Urinary bladder (tissue), 4 donors: ENCODE data around the gene OSBPL7. TPM values are rescaled to one million over a fixed set of nuclear protein-coding genes. Genes with fewer than 3 reads are reported as not detected.

Experiments used
- DNase-seq: peaks from one replicate; pipeline ENCODE4 v3.0.0-alpha.2; 2015; ENCODE audit errors: extremely low spot score
- H3K27ac ChIP-seq: one replicate; pipeline ENCODE4 v1.5.1; 2013; ENCODE audit warnings: low read depth, mild to moderate bottlenecking, moderate library complexity
- H3K36me3 ChIP-seq: one replicate; pipeline ENCODE4 v1.6.1; 2013; ENCODE audit warnings: mild to moderate bottlenecking, moderate library complexity; ENCODE audit not compliant: insufficient read depth
- H3K4me1 ChIP-seq: one replicate; pipeline ENCODE4 v1.6.1; 2013; ENCODE audit warnings: mild to moderate bottlenecking, moderate library complexity; ENCODE audit not compliant: insufficient read depth
- H3K4me3 ChIP-seq: one replicate; pipeline ENCODE4 v1.5.1; 2013; ENCODE audit warnings: low read depth, low read length
- WGBS: extraction: QIAGEN DNeasy Blood & Tissue Kit; methylation state at CpG from one replicate; pipeline ENCODE4 v1.1.7; 2013; 5-methylcytosine and 5-hydroxymethylcytosine counted together
- polyA plus RNA-seq: library from polyadenylated mRNA; stranded (reverse); fragments of 200-250 nt; gene quantifications from one replicate; pipeline ENCODE4 v1.2.3, GENCODE V29; 2013
- total RNA-seq: library from RNA; depleted of rRNA; stranded (reverse); fragments of >200 nt; gene quantifications from one replicate; pipeline ENCODE4 v1.2.3, GENCODE V29; 2014
- donor health status: healthy with polysubstance abuse.
- donor health status: healthy.

The OSBPL7 gene
- total and polyA plus RNA-seq, 2 donors, result 7.8 to 9.6 TPM

GRCh38 chr17:47855737-47856136, 34.1 kb upstream of the OSBPL7 start:
- H3K4me3 ChIP-seq, result no peak overlapping the region
- WGBS, result 18% methylated on average over 3 of the region's 3 CpGs
- no peak for DNase-seq
- no peak overlapping the region for H3K27ac ChIP-seq
- no peaks in the 10 kb centered on the region for H3K4me1 ChIP-seq
- no peaks in the 10 kb centered on the region for H3K36me3 ChIP-seq

- Histone ChIP-seq H3K4me3 (no peak overlapping the region), H3K4me1 (no peaks in the 10 kb centered on the region), H3K27ac (no peak overlapping the region), H3K36me3 (no peaks in the 10 kb centered on the region)
- DNase-seq, result no peak
- 46% methylated on average over 5 of the region's 5 CpGs for WGBS
These were observed 32.0 kb upstream of the OSBPL7 start for GRCh38 chr17:47853616-47854015.

- no peaks in the 10 kb centered on the region for H3K36me3 ChIP-seq
- WGBS, result 28% methylated on average over 32 of the region's 32 CpGs
- H3K4me3 ChIP-seq, result no peak overlapping the region
- H3K27ac ChIP-seq, result no peak overlapping the region
- H3K4me1 ChIP-seq, result no peaks in the 10 kb centered on the region
- no peak for DNase-seq
These were observed 30.7 kb upstream of the OSBPL7 start for GRCh38 chr17:47852113-47852949.

- Histone ChIP-seq H3K36me3 (no peaks in the 10 kb centered on the region), H3K27ac (no peak overlapping the region), H3K4me3 (no peak overlapping the region), H3K4me1 (no peaks in the 10 kb centered on the region)
- no peak for DNase-seq
- WGBS, result 39% methylated on average over 11 of the region's 11 CpGs
These were observed 30.1 kb upstream of the OSBPL7 start for GRCh38 chr17:47851764-47852112.

DNA sequence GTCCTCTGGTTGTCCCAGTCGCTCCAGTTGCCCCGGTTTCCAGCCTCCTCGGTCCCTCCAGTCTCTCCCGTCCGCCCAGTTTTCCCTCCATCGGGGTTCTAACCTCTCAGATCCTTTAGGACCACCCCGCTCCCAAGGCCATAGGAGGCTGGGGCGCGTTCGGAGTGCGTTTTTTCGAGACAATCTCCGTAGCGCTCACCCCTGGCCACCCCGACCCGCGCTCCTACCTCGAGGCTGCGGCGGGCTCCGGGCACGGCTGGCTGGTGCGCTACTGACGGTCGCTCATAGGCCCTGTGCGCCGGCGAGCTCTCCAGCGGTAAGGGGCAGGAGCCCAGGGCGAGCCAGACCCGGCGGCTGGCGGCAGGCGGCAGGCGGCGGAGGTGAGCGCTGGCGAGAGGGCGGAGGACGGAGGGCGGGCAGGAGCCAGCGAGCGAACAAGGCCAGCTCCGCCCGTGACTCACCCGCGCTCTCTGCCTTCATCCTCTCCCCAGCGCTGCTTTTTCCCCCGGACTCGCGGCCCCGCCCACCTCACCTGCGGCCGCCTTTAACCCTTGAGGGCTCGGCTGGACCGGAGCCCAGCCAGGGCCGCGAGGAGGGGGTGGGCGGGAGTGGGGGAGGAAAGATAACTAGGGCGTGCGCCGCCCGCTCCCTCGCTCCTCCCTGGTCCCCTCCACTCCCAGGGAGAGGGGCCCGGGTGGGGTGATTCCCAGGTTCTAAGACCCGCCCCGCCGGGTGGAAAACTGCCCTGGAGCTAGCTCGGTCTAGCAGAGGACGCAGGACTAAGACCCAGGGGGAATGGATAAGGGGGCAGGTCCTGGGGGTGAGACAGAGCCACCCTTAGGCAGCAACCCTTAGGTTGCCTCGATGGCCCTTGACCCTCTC, 29.3 kb upstream of the OSBPL7 start, which contains the start of gene SP6:
TSS of gene SP6 (minus strand) at position 472 of the 882 bp plus-strand sequence. CDS start 2,734 bp downstream, outside the sequence.
- no peak within 1 kb of the TSS for H3K27ac ChIP-seq
- DNase-seq, result no peak
- H3K4me1 ChIP-seq, result no peaks in the 10 kb centered on the region
- WGBS, result 4% methylated on average over 71 of the region's 71 CpGs
- no peaks in the 10 kb centered on the region for H3K36me3 ChIP-seq
- peak within 1 kb of the TSS; percentile 34 for H3K4me3 ChIP-seq

- no peak overlapping the region for H3K27ac ChIP-seq
- H3K36me3 ChIP-seq, result no peaks in the 10 kb centered on the region
- WGBS, result 35% methylated on average over 9 of the region's 9 CpGs
- H3K4me1 ChIP-seq, result no peaks in the 10 kb centered on the region
- peak overlapping the region; percentile 34 for H3K4me3 ChIP-seq
- DNase-seq, result no peak
These were observed 28.7 kb upstream of the OSBPL7 start for GRCh38 chr17:47850373-47850691.

GRCh38 chr17:47848198-47848513, 26.6 kb upstream of the OSBPL7 start:
- H3K4me3 ChIP-seq, result no peak overlapping the region
- no peak overlapping the region for H3K27ac ChIP-seq
- no peak for DNase-seq
- H3K36me3 ChIP-seq, result no peaks in the 10 kb centered on the region
- no peaks in the 10 kb centered on the region for H3K4me1 ChIP-seq
- WGBS, result 34% methylated on average over 23 of the region's 23 CpGs

GRCh38 chr17:47847341-47848197, 26.0 kb upstream of the OSBPL7 start:
- H3K4me3 ChIP-seq, result no peak overlapping the region
- H3K4me1 ChIP-seq, result no peaks in the 10 kb centered on the region
- 23% methylated on average over 71 of the region's 71 CpGs for WGBS

GRCh38 chr17:47846716-47847340, 25.2 kb upstream of the OSBPL7 start:
- DNase-seq, result no peak
- no peak overlapping the region for H3K27ac ChIP-seq
- H3K4me1 ChIP-seq, result no peaks in the 10 kb centered on the region
- H3K4me3 ChIP-seq, result no peak overlapping the region
- no peaks in the 10 kb centered on the region for H3K36me3 ChIP-seq
- WGBS, result 15% methylated on average over 31 of the region's 31 CpGs

More at GRCh38 chr17:47847341-47848197, 26.0 kb upstream of the OSBPL7 start:
- H3K27ac ChIP-seq, result no peak overlapping the region
- no peak for DNase-seq
- no peaks in the 10 kb centered on the region for H3K36me3 ChIP-seq

GRCh38 chr17:47845716-47846075, 24.1 kb upstream of the OSBPL7 start:
- no peak for DNase-seq
- 67% methylated on average over 3 of the region's 3 CpGs for whole genome bisulfite sequencing
- H3K4me3 ChIP-seq, result no peak overlapping the region
- H3K27ac ChIP-seq, result no peak overlapping the region
- H3K36me3 ChIP-seq, result no peaks in the 10 kb centered on the region
- H3K4me1 ChIP-seq, result no peaks in the 10 kb centered on the region

DNA sequence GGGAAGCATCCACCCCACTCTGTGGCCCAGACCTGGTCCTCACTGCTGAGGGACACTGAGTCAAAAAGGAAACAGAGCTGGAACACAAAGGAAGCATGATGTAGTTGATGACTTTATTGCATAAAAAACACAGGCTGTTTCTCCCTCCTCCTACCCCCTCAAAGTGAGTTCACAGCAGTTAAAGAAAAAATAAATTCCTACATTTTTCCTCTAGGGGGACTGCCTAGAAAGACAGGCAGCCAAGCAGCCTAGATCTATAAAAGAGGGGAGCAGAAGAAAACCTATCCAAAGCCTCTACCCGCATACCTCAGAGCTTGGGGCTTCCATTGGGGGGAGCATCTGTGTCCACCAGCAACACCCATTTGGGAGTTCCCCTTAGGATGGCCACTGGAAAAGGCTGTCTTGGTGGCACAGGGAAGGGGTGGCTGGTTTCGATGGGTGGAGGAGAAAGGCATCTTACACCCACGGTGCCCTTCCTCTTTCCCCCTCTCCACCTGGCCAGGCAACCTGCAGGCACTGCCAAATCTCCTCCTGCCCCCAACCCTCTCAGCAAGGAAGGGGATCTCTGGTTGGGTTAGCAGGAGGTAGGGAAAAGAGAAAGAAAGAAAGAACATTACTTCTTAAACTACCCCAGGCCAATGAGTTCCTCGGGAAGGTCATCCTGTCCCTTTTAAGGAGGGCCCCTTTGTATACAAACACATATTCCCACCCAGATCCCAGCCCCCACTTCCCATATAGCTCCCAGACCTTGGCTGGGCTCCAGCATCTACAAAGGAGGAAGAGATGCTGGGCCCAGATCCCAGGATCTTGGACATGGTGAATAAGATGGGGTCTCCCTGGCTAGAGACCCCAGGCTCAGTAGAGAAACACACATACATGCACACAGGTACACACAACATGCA, 23.5 kb upstream of the OSBPL7 start:
- H3K4me3 ChIP-seq, result no peak overlapping the region
- 48% methylated on average over 4 of the region's 4 CpGs for WGBS
- no peaks in the 10 kb centered on the region for H3K4me1 ChIP-seq
- no peak for DNase-seq
- no peak overlapping the region for H3K27ac ChIP-seq
- no peaks in the 10 kb centered on the region for H3K36me3 ChIP-seq

DNA sequence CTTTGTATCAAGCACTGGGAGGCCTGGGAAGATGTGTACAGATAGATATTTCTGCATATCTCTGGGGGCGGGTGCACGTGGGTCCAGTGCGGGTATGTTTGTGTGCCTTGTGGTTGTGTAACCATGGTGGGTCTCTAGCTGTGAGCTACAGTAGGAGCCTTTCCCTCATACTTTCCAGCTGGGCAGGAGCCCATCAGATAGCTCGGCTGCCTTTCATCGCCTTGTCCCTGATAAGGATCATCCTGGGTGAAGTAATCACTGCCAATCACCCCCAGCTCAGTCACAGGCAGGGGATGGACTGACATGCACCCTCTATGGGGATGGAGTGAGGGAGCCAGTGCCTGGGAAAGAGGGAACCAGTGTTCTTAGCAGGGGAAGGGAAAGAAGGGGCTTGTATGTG, 22.6 kb upstream of the OSBPL7 start:
- H3K4me1 ChIP-seq, result no peaks in the 10 kb centered on the region
- 47% methylated on average over 5 of the region's 5 CpGs for WGBS
- H3K4me3 ChIP-seq, result no peak overlapping the region
- H3K36me3 ChIP-seq, result no peaks in the 10 kb centered on the region
- no peak for DNase-seq
- no peak overlapping the region for H3K27ac ChIP-seq
